GM18951 (cell line): ENCODE data around the gene ZMIZ2.
A peak's percentile ranks its signal among the peaks of the same experiment; 100 is the strongest.
"Not testable (repeated sequence)": the region's sequence is repeated elsewhere in the genome, so short reads cannot be mapped to it uniquely, and the experiment has no call there.

Experiments
- POLR2A ChIP-seq: IDR thresholded peaks from 4 replicates; pipeline ENCODE4 v1.6.1; 2011; ENCODE audit warnings: mild to moderate bottlenecking; ENCODE audit not compliant: insufficient read length, insufficient read depth; ENCODE audit errors: extremely low read depth
- in situ Hi-C: fragments of 300-500 bp; cut with MboI; formaldehyde crosslinking; loops from one replicate; pipeline ENCODE4 v1.12.0; 2022; ENCODE audit warnings: low sequenced_read_pairs, mixed read lengths, inconsistent platforms; ENCODE audit not compliant: unreplicated experiment

The ZMIZ2 gene

GRCh38 chr7:44767134-44767911 lies 18.7 kb downstream of the ZMIZ2 start:
- TF ChIP-seq POLR2A = peak; percentile 10
- in situ Hi-C loops = no loop called here

GRCh38 chr7:44767912-44768627 lies 19.4 kb downstream of the ZMIZ2 start:
- in situ Hi-C loops = no loop called here
- no peak for TF ChIP-seq POLR2A

- in situ Hi-C loops = no loop called here
- TF ChIP-seq POLR2A = no peak
Measured at GRCh38 chr7:44768628-44769371, 20.2 kb downstream of the ZMIZ2 start.

GRCh38 chr7:44769376-44769775 lies 20.7 kb downstream of the ZMIZ2 start:
- in situ Hi-C loops = no loop called here
- TF ChIP-seq POLR2A = no peak

GRCh38 chr7:44769776-44770294 lies 21.2 kb downstream of the ZMIZ2 start:
- no peak for TF ChIP-seq POLR2A
- in situ Hi-C loops = no loop called here

- TF ChIP-seq POLR2A = peak; percentile 21
- in situ Hi-C loops = no loop called here
Measured at GRCh38 chr7:44771358-44771757, 22.7 kb downstream of the ZMIZ2 start.

GRCh38 chr7:44772440-44772839 lies 23.8 kb downstream of the ZMIZ2 start:
- TF ChIP-seq POLR2A = no peak
- in situ Hi-C loops = no loop called here

- no peak for TF ChIP-seq POLR2A
- in situ Hi-C loops = no loop called here
Measured at GRCh38 chr7:44772867-44773266, 24.2 kb downstream of the ZMIZ2 start.

- in situ Hi-C loops = not testable (repeated sequence)
Measured at GRCh38 chr7:44774486-44774885, 25.8 kb downstream of the ZMIZ2 start.

- in situ Hi-C loops = no loop called here
- TF ChIP-seq POLR2A = no peak
Measured at GRCh38 chr7:44775383-44776107, 26.9 kb downstream of the ZMIZ2 start.

GRCh38 chr7:44776211-44776610 lies 27.6 kb downstream of the ZMIZ2 start:
- in situ Hi-C loops = no loop called here
- no peak for TF ChIP-seq POLR2A

- in situ Hi-C loops = no loop called here
- no peak for TF ChIP-seq POLR2A
Measured at GRCh38 chr7:44782460-44782859, 33.8 kb downstream of the ZMIZ2 start.

- TF ChIP-seq POLR2A = no peak
- in situ Hi-C loops = no loop called here
Measured at GRCh38 chr7:44783407-44783806, 34.8 kb downstream of the ZMIZ2 start.
